GM19025 (cell line): ENCODE data around the gene TNF.
"Not testable (repeated sequence)": the region's sequence is repeated elsewhere in the genome, so short reads cannot be mapped to it uniquely, and the experiment has no call there.

Experiments
- ATAC-seq: cut with Tn5 transposase; IDR thresholded peaks from one replicate; pipeline ENCODE4 v1.9.1; 2021; ENCODE audit warnings: mild to moderate bottlenecking, low read depth, moderate library complexity; ENCODE audit not compliant: unreplicated experiment

Gene TNF

GRCh38 chr6:31543639-31544038, 31.7 kb upstream of the TNF start:
- ATAC-seq: no peak

DNA sequence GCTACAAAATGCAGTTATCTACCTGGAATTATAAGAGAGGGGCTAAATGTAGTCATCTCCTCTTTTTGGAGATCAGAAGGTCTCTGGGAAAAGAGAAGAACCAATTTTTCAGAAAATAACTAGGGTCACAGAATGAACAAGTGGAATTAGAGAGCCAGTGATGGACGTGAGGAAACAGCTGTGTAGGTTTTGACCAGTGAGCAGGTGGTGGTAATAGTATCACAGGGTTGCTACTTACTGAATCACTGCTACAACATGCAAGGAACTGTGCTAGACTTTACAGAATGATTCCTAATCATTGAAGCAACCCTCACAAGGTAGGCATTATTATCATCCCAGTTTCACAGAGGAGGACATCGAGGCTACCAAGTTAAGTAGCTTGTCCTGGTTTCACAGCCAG, 30.7 kb upstream of the TNF start:
- no peak for ATAC-seq

GRCh38 chr6:31545291-31545690, 30.1 kb upstream of the TNF start:
- no peak for ATAC-seq

DNA sequence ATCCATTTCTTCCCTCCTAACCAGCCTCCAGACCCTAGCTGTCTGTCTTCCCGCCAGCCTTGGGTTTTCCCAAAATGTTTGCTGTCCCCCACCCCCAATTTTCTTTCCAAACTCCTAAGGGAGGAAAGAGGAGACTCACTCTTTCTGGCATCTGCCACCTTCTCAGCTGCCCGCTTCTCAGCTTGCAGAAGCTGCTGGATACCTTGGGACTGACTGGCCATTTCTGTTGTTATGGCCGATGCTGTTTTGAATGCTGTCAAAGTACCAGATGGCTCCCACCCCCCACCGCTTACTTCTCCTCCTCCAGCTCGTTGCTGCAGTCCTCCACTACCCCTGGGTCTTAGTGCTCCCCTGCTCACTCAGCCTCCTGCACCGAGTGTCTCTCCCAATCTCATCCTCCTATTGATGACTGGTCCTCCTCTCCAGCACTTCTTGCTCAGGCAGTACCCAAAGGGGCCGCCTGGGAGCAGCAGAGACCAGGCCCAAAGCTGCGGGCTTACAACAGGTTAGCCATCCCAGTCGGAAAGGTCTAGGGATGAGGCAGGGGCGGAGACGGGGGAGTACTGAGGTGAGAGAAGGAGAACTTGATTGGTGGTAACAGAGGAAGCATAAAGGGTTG, 28.9 kb upstream of the TNF start, which contains the start of gene ATP6V1G2:
TSS of gene ATP6V1G2 (minus strand) at position 270 of the 619 bp plus-strand sequence. CDS start at position 221, 49 bp downstream.
- ATAC-seq: no peak

GRCh38 chr6:31546958-31547726, 28.2 kb upstream of the TNF start, which contains the start of gene NFKBIL1:
Gene NFKBIL1, plus strand, starts transcription at chr6:31547608. Its CDS starts 87 bp downstream, at chr6:31547695.
- ATAC-seq: peak; percentile 72

- no peak for ATAC-seq
Observed at GRCh38 chr6:31547727-31548543, 27.4 kb upstream of the TNF start.

DNA sequence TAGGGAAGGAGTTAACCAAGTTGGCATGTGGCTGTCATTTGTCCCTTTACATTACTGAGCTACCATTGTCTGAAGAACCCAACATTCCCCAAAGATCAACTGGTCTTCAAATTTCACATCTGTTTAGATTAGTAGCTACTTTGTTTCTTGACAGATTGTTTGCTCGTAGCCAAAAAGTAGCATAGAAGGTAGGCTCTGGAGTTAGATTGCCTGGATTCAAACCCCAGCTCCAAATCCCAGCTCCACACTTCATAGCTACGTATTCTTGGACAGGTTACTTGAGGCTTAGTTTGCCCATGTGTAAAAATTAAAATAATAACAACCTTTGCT, 26.9 kb upstream of the TNF start:
- no peak for ATAC-seq

DNA sequence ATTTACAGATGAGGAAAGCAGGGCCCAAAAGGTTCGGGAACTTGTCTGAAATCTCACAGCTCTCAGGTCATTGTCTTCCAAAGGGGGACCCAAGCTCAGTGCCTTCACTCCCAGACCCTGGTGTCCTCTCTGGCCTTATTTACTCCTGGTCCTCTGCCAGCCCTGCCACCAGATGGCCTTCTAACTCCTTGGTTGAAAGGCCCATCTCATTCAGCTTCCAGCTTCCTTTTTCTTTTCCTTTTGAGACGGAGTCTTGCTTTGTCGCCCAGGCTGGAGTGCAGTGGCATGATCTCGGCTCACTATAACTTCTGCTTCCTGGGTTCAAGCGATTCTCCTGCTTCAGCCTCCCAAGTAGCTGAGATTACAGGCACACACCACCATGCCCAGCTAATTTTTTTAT, 24.0 kb upstream of the TNF start:
- not testable (repeated sequence) for ATAC-seq

DNA sequence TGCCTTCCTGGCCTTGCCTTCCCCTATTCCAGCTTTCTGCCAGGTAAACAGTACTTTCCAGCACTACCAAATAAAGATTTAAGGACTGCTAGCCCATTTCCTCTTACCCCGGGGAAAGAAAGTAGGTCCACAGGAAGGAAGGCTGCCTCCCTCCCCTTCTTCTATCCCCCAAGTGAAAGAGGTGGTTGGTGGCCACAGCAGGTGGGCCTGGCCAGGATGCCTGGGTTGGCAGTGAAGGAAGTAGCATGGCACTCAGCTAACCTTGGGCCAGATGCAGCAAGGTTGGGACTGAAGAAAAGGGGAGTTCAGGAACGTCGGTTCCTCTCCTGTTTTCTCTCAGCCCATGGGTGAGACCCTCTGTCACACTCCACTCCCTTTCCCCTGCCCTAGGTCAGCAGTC, 19.1 kb upstream of the TNF start:
- ATAC-seq: no peak

DNA sequence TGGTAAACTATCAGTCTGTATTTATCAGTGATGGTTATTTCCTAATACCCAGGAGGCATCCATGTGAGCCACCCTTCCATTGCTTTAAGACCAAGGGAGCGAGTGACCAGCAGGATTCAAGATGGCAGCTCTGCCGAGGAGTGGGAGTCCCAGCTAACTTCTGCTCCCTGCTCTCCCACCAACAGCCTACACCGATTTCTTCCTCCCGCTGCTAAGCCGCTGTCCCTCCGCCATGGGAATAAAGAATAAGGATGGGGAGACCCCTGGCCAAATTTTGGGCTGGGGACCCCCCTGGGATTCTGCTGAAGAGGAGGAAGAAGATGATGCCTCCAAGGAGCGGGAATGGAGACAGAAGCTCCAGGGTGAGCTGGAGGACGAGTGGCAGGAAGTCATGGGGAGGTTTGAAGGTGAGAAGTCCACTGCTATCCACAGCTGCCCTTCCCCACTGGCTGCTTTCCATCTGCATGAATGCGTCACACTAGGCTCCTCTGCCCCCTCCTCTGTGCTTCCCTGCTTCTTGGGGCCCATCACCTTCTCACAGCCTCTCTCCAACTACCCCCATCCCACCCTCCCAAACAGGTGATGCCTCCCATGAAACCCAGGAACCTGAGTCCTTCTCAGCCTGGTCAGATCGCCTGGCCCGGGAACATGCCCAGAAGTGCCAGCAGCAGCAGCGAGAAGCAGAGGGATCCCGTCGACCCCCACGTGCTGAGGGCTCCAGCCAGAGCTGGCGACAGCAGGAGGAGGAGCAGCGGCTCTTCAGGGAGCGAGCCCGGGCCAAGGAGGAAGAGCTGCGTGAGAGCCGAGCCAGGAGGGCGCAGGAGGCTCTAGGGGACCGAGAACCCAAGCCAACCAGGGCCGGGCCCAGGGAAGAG, 17.7 kb upstream of the TNF start:
- ATAC-seq: no peak

- ATAC-seq: no peak
Observed at GRCh38 chr6:31558318-31558625, 17.1 kb upstream of the TNF start.

DNA sequence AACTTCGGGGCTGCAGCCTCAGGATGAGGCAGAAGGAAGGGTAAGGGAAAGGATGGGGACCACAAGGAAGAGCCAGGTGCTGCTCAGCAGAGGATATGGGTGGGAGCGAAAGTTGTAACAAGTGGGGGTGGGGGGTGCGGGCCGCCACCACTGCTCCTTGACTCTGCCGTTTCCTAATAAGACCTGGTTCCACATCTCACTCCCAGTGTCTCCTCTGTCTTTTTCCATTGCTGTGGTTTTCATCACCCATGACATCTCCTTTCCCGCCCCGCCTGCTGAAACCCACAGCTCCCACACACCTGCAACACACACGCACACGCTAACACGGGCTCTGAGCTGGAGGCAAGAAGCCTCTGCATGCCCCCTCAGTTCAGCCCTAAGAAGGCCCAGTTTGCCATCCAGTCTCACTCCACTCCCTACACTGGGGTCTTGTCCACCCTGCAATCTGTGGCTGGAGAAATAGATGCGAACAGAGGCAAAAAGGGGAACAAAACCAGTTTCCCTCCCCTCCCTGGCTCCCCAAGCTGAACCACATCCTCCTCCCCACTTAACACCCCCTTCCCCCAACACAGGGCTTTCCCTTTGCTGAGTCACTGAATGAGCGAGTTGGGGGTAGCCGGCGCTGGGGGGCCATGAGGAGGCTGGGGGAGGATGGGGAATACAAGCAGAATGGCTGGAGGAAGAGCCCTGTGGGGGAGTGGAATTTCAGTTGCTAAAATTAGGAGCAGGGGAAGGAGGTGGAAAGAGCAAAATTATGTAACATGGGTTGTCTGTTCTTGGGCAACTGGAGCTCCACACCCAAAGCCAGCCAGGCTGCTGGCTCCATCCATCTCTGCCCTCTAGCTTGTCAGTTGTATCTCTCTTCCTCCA, 16.5 kb upstream of the TNF start:
- no peak for ATAC-seq

DNA sequence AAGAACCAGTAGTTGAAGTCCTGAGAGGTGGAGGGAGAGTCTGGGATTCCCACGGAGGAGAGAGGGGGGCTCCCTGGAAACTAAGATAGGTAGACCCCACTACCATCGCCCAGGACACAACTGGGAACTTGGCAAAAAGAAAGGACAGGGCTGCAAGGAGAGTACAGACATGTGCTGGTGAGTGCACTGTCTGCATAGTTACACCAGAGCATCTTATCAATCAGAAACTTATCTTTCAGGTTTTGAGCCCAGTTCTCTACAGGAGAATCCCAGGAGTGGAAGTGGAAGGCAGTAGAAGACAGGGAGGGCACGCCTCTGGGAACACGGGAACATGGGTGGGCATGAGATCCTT, 15.8 kb upstream of the TNF start:
- ATAC-seq: no peak

DNA sequence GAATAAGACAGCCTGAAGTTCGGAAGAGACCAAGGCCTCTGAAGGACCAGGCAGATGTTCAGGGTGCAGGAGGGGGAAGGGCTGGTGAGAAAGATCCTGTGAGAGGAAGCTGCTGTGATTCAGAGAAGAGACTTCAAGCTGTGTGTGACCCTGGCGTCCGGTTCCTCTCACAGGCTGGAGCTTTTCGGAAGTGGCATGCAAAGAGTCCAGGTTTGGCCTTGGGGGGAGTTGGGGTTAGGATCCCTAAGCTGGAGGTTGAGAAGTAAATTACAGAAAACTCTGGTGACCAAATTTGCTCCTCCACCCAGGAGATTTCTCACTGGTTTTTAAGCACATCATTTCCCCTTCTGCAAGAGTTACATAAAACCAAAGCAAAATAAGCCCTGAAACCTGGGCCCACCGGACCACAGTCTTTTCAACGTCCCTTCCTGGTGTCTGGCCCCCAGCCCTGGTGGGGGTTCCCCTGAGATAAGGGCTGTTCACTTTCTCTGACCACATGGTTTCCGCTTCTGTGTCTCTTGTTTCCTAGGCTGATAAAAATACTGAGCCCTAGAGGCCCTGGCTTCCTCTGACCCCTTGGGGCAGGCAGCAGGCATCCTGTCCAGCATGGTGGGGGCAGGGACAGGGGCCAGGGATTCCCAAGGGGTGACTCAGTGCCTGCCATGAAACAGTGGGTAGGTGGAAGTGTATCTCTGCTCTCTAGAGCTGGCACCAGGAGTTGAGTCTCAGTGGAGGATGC, 15.2 kb upstream of the TNF start:
- peak; percentile 76 for ATAC-seq

DNA sequence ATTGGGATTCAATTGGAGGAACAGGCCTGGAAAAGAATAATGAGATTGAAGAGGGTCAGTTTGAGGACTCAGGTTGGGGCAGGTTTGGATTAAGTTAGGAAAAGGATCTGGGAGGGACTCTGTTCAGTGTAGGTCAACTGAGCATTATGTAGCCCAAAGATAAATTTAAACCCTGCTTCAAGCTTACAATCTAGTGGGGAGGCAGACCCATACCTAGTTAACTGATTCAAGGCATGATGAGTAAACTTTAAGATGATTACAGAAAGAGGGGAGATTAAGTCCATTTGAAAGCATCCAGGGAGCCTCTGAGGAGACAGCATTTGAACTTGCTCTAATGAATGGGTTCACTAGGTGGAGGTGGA, 14.7 kb upstream of the TNF start:
- ATAC-seq: no peak

GRCh38 chr6:31567531-31568370, 7.6 kb upstream of the TNF start:
- no peak for ATAC-seq

- ATAC-seq: peak; percentile 62
Observed at GRCh38 chr6:31568537-31568961, 6.8 kb upstream of the TNF start.

GRCh38 chr6:31569861-31570536, 5.4 kb upstream of the TNF start:
- no peak for ATAC-seq
